Endothelial cell of umbilical vein (primary cell): ENCODE measurements around the gene MMS22L. TPM values are rescaled to one million over a fixed set of nuclear protein-coding genes. Genes with fewer than 3 reads are reported as not detected.

Experiments used
- BruUV-seq: library from RNA; stranded (reverse); fragments of 400-500 nt; replicated peaks from 2 replicates; lab custom pipeline; 2021; lab: Mats Ljungman, UMichigan
- CTCF ChIA-PET: fragments of 300-600, 350-600 bp; sonication (Branson Sonifier 250); formaldehyde crosslinking; loops from one replicate; lab custom pipeline; 2021; ENCODE audit warnings: antibody characterized with exemption, inconsistent platforms; lab: Charles Lee
- POLR2A ChIA-PET: fragments of 300-600, 350-600 bp; sonication (Branson Sonifier 250); formaldehyde crosslinking; loops from one replicate; lab custom pipeline; 2021; ENCODE audit warnings: antibody characterized with exemption, inconsistent platforms; lab: Charles Lee
- DNase-seq: peaks from one replicate; pipeline ENCODE4 v3.0.0-alpha.2; 2011; ENCODE audit warnings: low read depth, low spot score
- FAIRE-seq: peaks from 2 replicates; lab custom pipeline; 2011; peaks lifted over from hg19 to GRCh38; lab: Jason Lieb, UNC
- H2AFZ ChIP-seq: 2 replicates; pipeline ENCODE4 v1.6.0; 2012; ENCODE audit warnings: low read depth, low read length, control low read depth, inconsistent platforms
- H3K27ac ChIP-seq: 2 replicates; pipeline ENCODE4 v1.5.1; 2011; ENCODE audit warnings: low read depth, mild to moderate bottlenecking, control low read depth, low read length, moderate library complexity; ENCODE audit not compliant: insufficient read depth
- H3K27me3 ChIP-seq, 2 experiments: 2 replicates each; pipeline versions ENCODE4 v1.6.0 to v1.6.1; 2011; ENCODE audit warnings: low read length in 2 of 2, mixed read lengths in 1 of 2; ENCODE audit not compliant: control insufficient read depth in 2 of 2, insufficient read depth in 2 of 2
- H3K36me3 ChIP-seq, 2 experiments: 2 replicates in 1 of 2; 3 replicates in 1 of 2; pipeline ENCODE4 v1.5.1; 2011; ENCODE audit warnings: low read length in 2 of 2, mild to moderate bottlenecking in 1 of 2, moderate library complexity in 1 of 2; ENCODE audit not compliant: control insufficient read depth in 2 of 2, insufficient read depth in 2 of 2; ENCODE audit errors: extremely low read depth in 1 of 2
- H3K4me1 ChIP-seq: 3 replicates; pipeline ENCODE4 v1.5.1; 2011; ENCODE audit warnings: mild to moderate bottlenecking, low read length; ENCODE audit not compliant: control insufficient read depth, insufficient read depth; ENCODE audit errors: extremely low read depth
- H3K4me2 ChIP-seq: 2 replicates; pipeline ENCODE4 v1.6.1; 2011; ENCODE audit warnings: low read length, control low read depth, mixed read lengths; ENCODE audit not compliant: insufficient read depth
- H3K4me3 ChIP-seq, 3 experiments: fragments of 200-600 bp in 1 of 3; sonication (generic), shearing (Covaris generic) in 1 of 3; replicated peaks in 1 of 3; 2 replicates each; pipeline ENCODE4 v1.5.1; 2011 to 2016; ENCODE audit warnings: control low read depth in 3 of 3, low read length in 3 of 3, mild to moderate bottlenecking in 2 of 3, inconsistent platforms in 1 of 3, low read depth in 1 of 3, moderate library complexity in 1 of 3; ENCODE audit not compliant: insufficient read depth in 1 of 3
- H3K79me2 ChIP-seq: 2 replicates; pipeline ENCODE4 v1.6.0; 2012; ENCODE audit warnings: low read length, inconsistent platforms; ENCODE audit not compliant: control insufficient read depth, insufficient read depth
- H3K9ac ChIP-seq: replicated peaks from 2 replicates; pipeline ENCODE3; 2011; ENCODE audit warnings: low read length, control low read depth; ENCODE audit not compliant: insufficient read depth; ENCODE audit errors: extremely low read depth
- H3K9me1 ChIP-seq: replicated peaks from 3 replicates; pipeline ENCODE4 v1.6.0; 2011; ENCODE audit warnings: mild to moderate bottlenecking, low read length; ENCODE audit not compliant: control insufficient read depth, insufficient read depth; ENCODE audit errors: extremely low read depth
- H3K9me3 ChIP-seq: replicated peaks from 2 replicates; pipeline ENCODE4 v1.5.1; 2012; ENCODE audit warnings: low read length, inconsistent platforms; ENCODE audit not compliant: control insufficient read depth, insufficient read depth
- H4K20me1 ChIP-seq: replicated peaks from 2 replicates; pipeline ENCODE3; 2011; ENCODE audit warnings: mild to moderate bottlenecking, low read length; ENCODE audit not compliant: control insufficient read depth, insufficient read depth; ENCODE audit errors: extremely low read depth
- EZH2 ChIP-seq: IDR thresholded peaks from 2 replicates; pipeline ENCODE4 v1.6.1; 2012; ENCODE audit warnings: borderline replicate concordance, low read depth, mild to moderate bottlenecking, moderate library complexity, low read length, inconsistent platforms; ENCODE audit not compliant: severe bottlenecking
- FOS ChIP-seq: IDR thresholded peaks from 2 replicates; pipeline ENCODE4 v1.6.1; 2011; ENCODE audit warnings: mild to moderate bottlenecking, low read length, moderate library complexity, borderline replicate concordance; ENCODE audit not compliant: insufficient read depth
- GATA2 ChIP-seq: IDR thresholded peaks from 2 replicates; pipeline ENCODE4 v1.7.0; 2011; ENCODE audit warnings: low read depth, mild to moderate bottlenecking, moderate library complexity, mixed read lengths, low read length; ENCODE audit not compliant: insufficient read length, insufficient read depth
- JUN ChIP-seq: IDR thresholded peaks from 2 replicates; pipeline ENCODE4 v1.6.1; 2011; ENCODE audit warnings: borderline replicate concordance, low read depth; ENCODE audit not compliant: insufficient read length, insufficient read depth
- MYC ChIP-seq: IDR thresholded peaks from one replicate; pipeline ENCODE4 v1.6.1; 2011; ENCODE audit warnings: mild to moderate bottlenecking, low read depth, low read length
- POLR2A ChIP-seq: IDR thresholded peaks from 2 replicates; pipeline ENCODE4 v1.6.1; 2012; ENCODE audit warnings: low read depth, mild to moderate bottlenecking, control low read depth, low read length
- POLR2AphosphoS5 ChIP-seq: IDR thresholded peaks from 2 replicates; pipeline ENCODE4 v1.6.1; 2012; ENCODE audit warnings: low read depth, mild to moderate bottlenecking, control low read depth, low read length, moderate library complexity; ENCODE audit not compliant: insufficient read depth
- dilution Hi-C: fragments of 300-500 bp; cut with MboI; formaldehyde crosslinking; loops from one replicate; pipeline ENCODE4 v1.15.0; 2019; ENCODE audit warnings: low sequenced_read_pairs; ENCODE audit not compliant: extremely low pct_ligation_motif_present
- intact Hi-C: fragments of 100-400 bp; cut with micrococcal nuclease; formaldehyde crosslinking; loops from one replicate; pipeline ENCODE4 v1.10.0; 2022
- polyA plus RNA-seq, 4 experiments: library from polyadenylated mRNA; depleted of rRNA in 3 of 4; stranded (reverse) in 3 of 4; unstranded in 1 of 4; fragments of >200 nt; gene quantifications; 2 replicates each; pipeline versions ENCODE4 v1.2.1 to v1.2.3, GENCODE V29; 2011 to 2012; ENCODE audit warnings: missing spikeins in 1 of 4
- total RNA-seq: library from RNA; stranded (reverse); gene quantifications from 2 replicates; pipeline ENCODE4 v1.2.3, GENCODE V29; 2021
- TF ChIP-seq, protein P1 (sequence below), 2 donors: IDR thresholded peaks; 1 replicate in 1 of 2; 2 replicates in 1 of 2; pipeline ENCODE4 v1.5.1; 2011; ENCODE audit warnings: low read length in 2 of 2, mild to moderate bottlenecking in 2 of 2, moderate library complexity in 2 of 2, control low read depth in 1 of 2, inconsistent platforms in 1 of 2, low read depth in 1 of 2; ENCODE audit not compliant: insufficient read depth in 1 of 2; ENCODE audit errors: extremely low read depth in 1 of 2
- TF ChIP-seq, protein P2 (sequence below): IDR thresholded peaks from 2 replicates; pipeline ENCODE4 v1.6.1; 2011; ENCODE audit not compliant: insufficient read depth, insufficient read length

The MMS22L gene
- total and polyA plus RNA-seq, 2 donors (not counting 3 experiments of a cell fraction or from before 2014, with no cell fraction given) = 5.5 to 19.3 TPM

DNA sequence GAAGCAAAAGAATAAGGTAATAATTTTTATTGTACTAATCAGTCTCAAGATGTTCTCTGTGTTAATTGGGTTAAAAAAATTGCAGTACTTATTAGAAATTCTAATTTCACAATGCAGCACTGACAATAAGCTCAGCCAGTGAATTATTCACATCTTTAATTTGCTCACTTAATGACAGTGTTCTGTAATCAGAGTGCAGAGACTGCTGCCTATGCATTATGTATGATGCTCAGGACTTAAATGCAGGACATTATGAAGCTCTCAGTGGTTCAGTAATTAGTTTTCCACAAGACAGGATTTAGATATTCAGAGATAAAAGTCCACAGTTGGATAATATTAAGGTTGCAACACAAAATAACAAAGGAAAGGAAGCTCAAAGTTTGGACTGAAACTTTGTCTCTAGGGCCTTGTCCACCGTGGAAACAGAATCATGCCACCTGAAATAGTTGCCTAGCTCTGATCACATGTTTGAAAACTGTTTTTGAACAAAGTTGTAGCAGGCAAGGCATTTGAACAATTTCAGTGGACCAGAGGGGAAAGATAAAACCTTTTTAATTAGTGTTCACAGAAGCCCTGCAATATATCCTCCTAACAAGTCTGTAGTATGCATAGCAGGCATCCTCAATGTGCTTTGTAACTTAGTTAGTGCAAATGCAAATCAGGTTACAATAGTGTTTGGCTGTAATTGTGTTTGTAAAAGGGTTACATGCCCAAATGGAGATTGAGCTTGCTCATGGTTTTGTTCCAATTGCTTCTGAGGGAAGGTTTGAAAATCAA lies 23.7 kb upstream of the MMS22L start:
- dilution Hi-C loops (no loop called here), intact Hi-C loops (no loop called here)
- no peak overlapping the region for H3K4me2 ChIP-seq
- H3K36me3 ChIP-seq = no peaks in the 10 kb centered on the region
- DNase-seq (no peak), FAIRE-seq (peak; percentile 12)
- no peaks in the 10 kb centered on the region for H3K9me3 ChIP-seq
- H3K4me3 ChIP-seq = no peak overlapping the region
- H3K79me2 ChIP-seq = no peaks in the 10 kb centered on the region
- CTCF ChIA-PET = interaction anchor here (1.0 to 1.8 kb wide), 2 partner anchors 12 to 92 kb away, joined by 6 to 7 read pairs; no protein-coding TSS in a partner anchor
- no peak overlapping the region for H3K9ac ChIP-seq
- no peak overlapping the region for H3K27ac ChIP-seq
- peaks cover 6 to 14% of the 10 kb centered on the region in 2 experiments for H3K27me3 ChIP-seq
- no peaks in the 10 kb centered on the region for H3K4me1 ChIP-seq
- no peak for TF ChIP-seq POLR2AphosphoS5
- TF ChIP-seq POLR2A = no peak
- BruUV-seq = no TSS peak
- no peaks in the 10 kb centered on the region for H3K9me1 ChIP-seq
- H4K20me1 ChIP-seq = no peaks in the 10 kb centered on the region
- POLR2A ChIA-PET = no interaction called here
- H2AFZ ChIP-seq = no peak overlapping the region

DNA sequence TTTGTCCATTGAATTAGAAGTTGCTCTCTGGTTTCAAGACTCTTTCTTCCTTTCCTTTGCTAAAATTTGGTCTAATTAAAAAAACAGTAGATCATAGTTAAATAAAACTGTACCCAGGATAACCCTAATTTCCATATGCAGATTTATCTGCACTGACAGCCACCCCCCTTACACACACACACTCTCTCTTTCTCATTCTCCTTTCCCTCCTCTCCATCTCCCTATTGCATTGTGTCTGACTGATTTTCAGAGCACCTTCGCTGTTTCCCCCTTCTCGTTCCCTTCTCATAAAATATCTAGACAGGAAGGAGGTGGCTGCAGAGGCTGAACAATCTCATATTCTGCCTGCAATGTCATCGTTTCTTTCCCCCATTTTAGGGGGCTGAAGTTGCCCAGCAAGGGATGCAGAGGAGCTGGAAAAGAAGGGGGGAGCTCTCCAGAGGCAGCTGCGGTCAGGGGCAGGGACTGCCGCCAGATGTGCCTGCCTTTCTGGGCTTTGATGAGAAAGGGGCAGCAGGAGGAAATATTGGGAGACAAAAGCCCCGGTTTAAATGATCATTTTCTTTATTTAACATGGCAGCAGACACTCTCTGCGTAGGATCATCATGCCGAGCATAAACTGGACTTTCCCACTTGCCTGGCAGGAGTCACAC lies 22.5 kb upstream of the MMS22L start:
- Histone ChIP-seq H3K36me3 (no peaks in the 10 kb centered on the region), H3K9ac (no peak overlapping the region), H3K27ac (no peak overlapping the region), H3K27me3 (peaks cover 7 to 14% of the 10 kb centered on the region in 2 experiments), H3K9me3 (no peaks in the 10 kb centered on the region), H3K4me3 (no peak overlapping the region), H2AFZ (no peak overlapping the region), H3K4me2 (no peak overlapping the region), H3K79me2 (no peaks in the 10 kb centered on the region), H4K20me1 (no peaks in the 10 kb centered on the region), H3K9me1 (no peaks in the 10 kb centered on the region), H3K4me1 (no peaks in the 10 kb centered on the region)
- CTCF ChIA-PET = no interaction called here
- no TSS peak for BruUV-seq
- TF ChIP-seq GATA2 = no peak
- TF ChIP-seq MYC = no peak
- no peak for TF ChIP-seq POLR2A
- no peak for TF ChIP-seq JUN
- TF ChIP-seq, protein P1, sequence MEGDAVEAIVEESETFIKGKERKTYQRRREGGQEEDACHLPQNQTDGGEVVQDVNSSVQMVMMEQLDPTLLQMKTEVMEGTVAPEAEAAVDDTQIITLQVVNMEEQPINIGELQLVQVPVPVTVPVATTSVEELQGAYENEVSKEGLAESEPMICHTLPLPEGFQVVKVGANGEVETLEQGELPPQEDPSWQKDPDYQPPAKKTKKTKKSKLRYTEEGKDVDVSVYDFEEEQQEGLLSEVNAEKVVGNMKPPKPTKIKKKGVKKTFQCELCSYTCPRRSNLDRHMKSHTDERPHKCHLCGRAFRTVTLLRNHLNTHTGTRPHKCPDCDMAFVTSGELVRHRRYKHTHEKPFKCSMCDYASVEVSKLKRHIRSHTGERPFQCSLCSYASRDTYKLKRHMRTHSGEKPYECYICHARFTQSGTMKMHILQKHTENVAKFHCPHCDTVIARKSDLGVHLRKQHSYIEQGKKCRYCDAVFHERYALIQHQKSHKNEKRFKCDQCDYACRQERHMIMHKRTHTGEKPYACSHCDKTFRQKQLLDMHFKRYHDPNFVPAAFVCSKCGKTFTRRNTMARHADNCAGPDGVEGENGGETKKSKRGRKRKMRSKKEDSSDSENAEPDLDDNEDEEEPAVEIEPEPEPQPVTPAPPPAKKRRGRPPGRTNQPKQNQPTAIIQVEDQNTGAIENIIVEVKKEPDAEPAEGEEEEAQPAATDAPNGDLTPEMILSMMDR (IDR thresholded peaks at IDR 0.05; ENCODE audit: extremely low read depth in 1 of 2, insufficient read depth in 1 of 2, low read depth in 1 of 2, low read length in 2 of 2) = no peak
- TF ChIP-seq FOS = no peak
- TF ChIP-seq, protein P2, sequence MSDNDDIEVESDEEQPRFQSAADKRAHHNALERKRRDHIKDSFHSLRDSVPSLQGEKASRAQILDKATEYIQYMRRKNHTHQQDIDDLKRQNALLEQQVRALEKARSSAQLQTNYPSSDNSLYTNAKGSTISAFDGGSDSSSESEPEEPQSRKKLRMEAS = no peak
- no peak for TF ChIP-seq POLR2AphosphoS5
- no peak for TF ChIP-seq EZH2
- FAIRE-seq = no peak
- no peak for DNase-seq
- dilution Hi-C loops = no loop called here
- intact Hi-C loops = no loop called here
- POLR2A ChIA-PET = no interaction called here
